ENCODE data around the gene B4GALNT4.
"Not testable (repeated sequence)": the region's sequence is repeated elsewhere in the genome, so short reads cannot be mapped to it uniquely, and the experiment has no call there.

Gene B4GALNT4

GRCh38 chr11:369336-370018, at the start of gene B4GALNT4:
B4GALNT4 (plus strand) TSS chr11:369499; CDS start chr11:369804, 305 bp downstream.
- DNase-seq (ENCODE audit: extremely low read depth in 1 of 2, low read depth in 1 of 2), result no peak

GRCh38 chr11:319888-320273, 49.4 kb upstream of the B4GALNT4 start:
- DNase-seq (ENCODE audit: extremely low read depth in 1 of 2, low read depth in 1 of 2), result not testable (repeated sequence)

DNA sequence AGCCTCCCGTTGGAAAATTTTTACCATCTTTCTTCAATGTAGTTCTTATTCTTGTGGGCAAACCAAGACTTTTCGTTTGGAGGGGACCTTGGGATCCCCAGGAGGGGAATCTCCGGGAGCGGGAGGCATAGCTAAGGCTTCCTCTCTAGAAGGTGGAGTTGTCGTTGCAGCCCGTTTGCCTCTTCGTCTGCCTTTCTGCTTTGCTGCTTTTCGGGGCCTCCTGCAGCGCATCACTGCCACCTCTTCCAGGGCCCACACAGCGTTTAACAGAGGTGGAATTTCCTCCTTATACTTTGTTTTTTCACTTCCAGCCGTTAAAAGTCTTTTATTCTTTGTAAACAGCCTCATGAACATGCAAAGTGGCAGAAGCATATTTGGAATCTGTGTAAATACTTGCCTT, 45.1 kb upstream of the B4GALNT4 start:
- DNase-seq (ENCODE audit: extremely low read depth in 1 of 2, low read depth in 1 of 2), result no peak

- DNase-seq (ENCODE audit: extremely low read depth in 1 of 2, low read depth in 1 of 2), result not testable (repeated sequence)
Measured at GRCh38 chr11:324593-325517, 44.4 kb upstream of the B4GALNT4 start.

DNA sequence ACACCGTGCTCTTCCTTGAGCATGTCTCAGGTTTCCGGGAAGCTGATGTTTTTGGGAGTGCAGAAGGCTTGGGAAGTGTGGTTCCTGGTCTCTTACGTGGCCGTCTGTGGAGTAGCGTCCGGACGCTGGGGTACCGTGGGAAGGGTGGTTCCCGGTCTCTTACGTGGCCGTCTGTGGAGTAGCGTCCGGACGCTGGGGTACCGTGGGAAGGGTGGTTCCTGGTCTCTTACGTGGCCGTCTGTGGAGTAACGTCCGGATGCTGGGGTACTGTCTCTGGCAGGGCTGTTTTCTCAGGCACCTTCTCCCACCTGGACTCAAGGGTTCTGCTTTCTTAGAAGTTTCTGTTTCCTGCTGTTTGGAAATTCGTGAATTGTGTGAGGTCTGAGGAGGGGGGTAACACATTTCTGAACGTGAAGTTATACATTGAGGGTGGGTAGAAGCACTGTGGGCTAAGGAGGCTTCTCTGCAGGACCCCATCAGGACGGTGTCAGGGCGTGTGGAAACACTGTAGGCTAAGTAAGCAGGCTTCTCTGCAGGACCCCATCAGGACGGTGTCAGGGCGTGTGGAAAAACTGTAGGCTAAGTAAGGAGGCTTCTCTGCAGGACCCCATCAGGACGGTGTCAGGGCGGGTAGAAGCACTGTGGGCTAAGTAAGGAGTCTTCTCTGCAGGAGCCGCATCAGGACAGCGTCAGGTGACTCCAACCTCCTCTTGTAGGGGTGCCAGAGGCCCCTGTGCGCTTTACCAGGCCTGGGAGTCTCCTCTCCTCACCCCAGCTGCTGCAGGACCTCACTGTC, 43.3 kb upstream of the B4GALNT4 start:
- no peak for DNase-seq (ENCODE audit: extremely low read depth in 1 of 2, low read depth in 1 of 2)

- no peak for DNase-seq (ENCODE audit: extremely low read depth in 1 of 2, low read depth in 1 of 2)
Measured at GRCh38 chr11:326592-326841, 42.8 kb upstream of the B4GALNT4 start.

- peak; percentile 55 to 80 for DNase-seq (ENCODE audit: extremely low read depth in 1 of 2, low read depth in 1 of 2)
Measured at GRCh38 chr11:326842-327580, 42.3 kb upstream of the B4GALNT4 start.

GRCh38 chr11:327581-327923, 41.7 kb upstream of the B4GALNT4 start:
- DNase-seq (ENCODE audit: extremely low read depth in 1 of 2, low read depth in 1 of 2), result no peak

DNA sequence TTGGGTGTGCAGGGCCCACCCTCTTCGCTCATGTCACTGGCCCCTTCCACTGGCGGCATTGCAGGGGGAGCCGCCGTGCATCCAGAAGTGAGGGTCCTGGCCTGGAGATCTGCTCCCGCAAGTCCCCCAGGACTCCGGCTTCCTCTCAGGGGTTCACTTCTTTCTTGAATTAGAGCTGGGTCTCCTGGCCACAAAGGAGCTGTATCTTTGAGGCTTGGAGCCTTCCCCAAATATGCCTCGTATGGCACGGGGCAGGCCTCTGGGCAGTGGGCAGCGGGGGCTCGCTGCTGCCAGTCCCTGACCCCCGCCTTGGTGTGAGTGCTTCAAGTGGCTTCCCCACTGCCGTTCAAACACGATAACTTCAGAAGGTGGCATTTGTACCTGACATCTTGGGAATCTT, 41.3 kb upstream of the B4GALNT4 start:
- DNase-seq (ENCODE audit: extremely low read depth in 1 of 2, low read depth in 1 of 2), result no peak

GRCh38 chr11:328516-329100, 40.7 kb upstream of the B4GALNT4 start:
- not testable (repeated sequence) for DNase-seq (ENCODE audit: extremely low read depth in 1 of 2, low read depth in 1 of 2)

GRCh38 chr11:329886-330253, 39.4 kb upstream of the B4GALNT4 start:
- DNase-seq (ENCODE audit: extremely low read depth in 1 of 2, low read depth in 1 of 2), result no peak

GRCh38 chr11:330307-330693, 39.0 kb upstream of the B4GALNT4 start:
- no peak for DNase-seq (ENCODE audit: extremely low read depth in 1 of 2, low read depth in 1 of 2)

DNA sequence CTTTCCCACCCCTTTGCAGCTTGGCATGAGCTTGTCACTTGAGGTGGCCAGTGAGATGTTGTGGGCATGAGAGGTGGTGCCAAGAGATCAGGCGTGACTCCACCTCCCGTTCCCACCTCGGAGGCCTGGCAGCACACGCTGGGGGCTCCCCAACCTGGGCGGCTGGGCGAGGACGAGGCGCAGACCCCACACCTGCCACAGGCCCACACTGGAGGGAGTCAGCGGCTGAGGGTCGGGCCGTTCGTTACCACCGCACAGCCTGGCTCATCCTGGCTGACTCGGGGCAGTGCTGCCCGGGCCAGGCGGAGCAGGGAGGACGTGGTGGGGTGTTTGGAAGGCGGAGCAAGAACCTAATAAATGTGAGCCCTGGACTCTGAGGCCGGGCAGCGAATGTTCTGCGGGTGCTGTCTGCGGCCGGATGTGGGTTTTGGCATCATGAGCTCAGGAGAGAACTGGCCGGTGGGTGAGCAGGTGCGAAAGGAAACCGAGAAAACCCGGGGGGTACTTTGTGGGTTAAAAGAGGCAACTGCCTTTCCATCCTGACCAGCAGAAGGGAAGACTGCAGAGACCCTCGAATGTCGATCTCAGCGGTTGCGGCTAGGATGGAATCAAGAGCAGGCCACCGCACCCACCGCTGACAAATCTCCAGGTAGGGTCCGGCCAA, 38.5 kb upstream of the B4GALNT4 start:
- DNase-seq (ENCODE audit: extremely low read depth in 1 of 2, low read depth in 1 of 2), result no peak

DNA sequence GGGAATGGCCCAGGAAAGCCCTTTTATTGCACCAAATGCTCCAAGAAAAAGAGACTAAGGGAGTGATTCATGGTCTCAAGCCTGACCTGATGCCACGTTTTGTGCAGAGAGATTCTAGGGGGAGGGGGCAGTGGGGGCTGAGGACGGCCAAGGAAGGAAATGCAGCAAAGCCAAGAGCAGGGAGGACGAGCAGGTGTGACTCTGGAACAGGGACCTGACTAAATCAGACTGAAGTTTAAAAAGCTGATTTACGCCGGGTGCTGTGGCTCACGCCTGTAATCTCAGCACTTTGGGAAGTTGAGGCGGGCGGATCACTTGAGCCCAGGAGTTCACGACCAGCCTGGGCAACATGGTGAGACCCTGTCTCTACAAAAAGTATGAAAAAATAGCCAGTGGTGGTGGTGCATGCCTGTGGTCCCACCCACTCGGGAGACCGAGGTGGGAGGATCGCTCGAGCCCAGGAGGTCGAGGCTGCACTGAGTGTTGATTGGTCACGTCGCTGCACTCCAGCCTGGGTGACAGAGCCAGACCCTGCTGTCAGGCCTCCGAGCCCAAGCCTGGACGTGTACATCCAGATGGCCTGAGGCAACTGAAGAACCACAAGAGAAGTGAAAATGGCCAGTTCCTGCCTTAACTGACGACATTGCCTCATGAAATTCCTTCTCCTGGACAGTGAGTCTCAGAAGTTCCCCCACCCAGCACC, 37.8 kb upstream of the B4GALNT4 start:
- DNase-seq (ENCODE audit: extremely low read depth in 1 of 2, low read depth in 1 of 2), result no peak

GRCh38 chr11:332651-333480, 36.4 kb upstream of the B4GALNT4 start:
- no peak for DNase-seq (ENCODE audit: extremely low read depth in 1 of 2, low read depth in 1 of 2)

- not testable (repeated sequence) for DNase-seq (ENCODE audit: extremely low read depth in 1 of 2, low read depth in 1 of 2)
Measured at GRCh38 chr11:333616-334263, 35.6 kb upstream of the B4GALNT4 start.

GRCh38 chr11:334264-334994, 34.9 kb upstream of the B4GALNT4 start:
- no peak for DNase-seq (ENCODE audit: extremely low read depth in 1 of 2, low read depth in 1 of 2)
